Natural killer cell treated with Interleukin-12 subunit alpha and Interleukin-12 subunit beta and Interleukin-15 and Interleukin-18, amount 100 ng/mL, for 72 hours (primary cell): ENCODE results near the gene AARS2. TPM values are rescaled to one million over a fixed set of nuclear protein-coding genes. Genes with fewer than 3 reads are reported as not detected.
"Not testable (repeated sequence)": the region's sequence is repeated elsewhere in the genome, so short reads cannot be mapped to it uniquely, and the experiment has no call there.

ENCODE experiments used
- ATAC-seq, 2 donors: fragments of 150-1000 bp; cut with Tn5 transposase in 1 of 2; sonication (Bioruptor Pico), chemical (Tn5 transposase) in 1 of 2; 2 replicates each; pipeline ENCODE4 v1.10.0; 2021
- DNase-seq: peaks from one replicate; pipeline ENCODE4 v3.0.0; 2022; ENCODE audit warnings: low spot score
- H3K27ac Mint-ChIP-seq, 2 donors: 1 replicate in 1 of 2; 2 replicates in 1 of 2; pipeline ENCODE4 v1.8.0; 2022; ENCODE audit warnings: mixed read lengths in 2 of 2, mild to moderate bottlenecking in 1 of 2, moderate library complexity in 1 of 2
- H3K27me3 Mint-ChIP-seq, 2 donors: 1 replicate in 1 of 2; 2 replicates in 1 of 2; pipeline ENCODE4 v1.8.0; 2022; ENCODE audit warnings: mixed read lengths in 2 of 2
- H3K36me3 Mint-ChIP-seq: one replicate; pipeline ENCODE4 v1.8.0; 2022; ENCODE audit warnings: mixed read lengths
- H3K4me1 Mint-ChIP-seq, 2 donors: 1 replicate in 1 of 2; 2 replicates in 1 of 2; pipeline ENCODE4 v1.8.0; 2022; ENCODE audit warnings: low read depth in 2 of 2, mixed read lengths in 2 of 2, mild to moderate bottlenecking in 1 of 2
- H3K4me3 Mint-ChIP-seq: one replicate; pipeline ENCODE4 v1.8.0; 2022; ENCODE audit warnings: mixed read lengths
- H3K9me3 Mint-ChIP-seq: 2 replicates; pipeline ENCODE4 v1.8.0; 2022; ENCODE audit warnings: mixed read lengths
- total RNA-seq, 2 donors: library from RNA; stranded (reverse); gene quantifications; one replicate each; pipeline ENCODE4 v1.2.3, GENCODE V29; 2022

AARS2 gene
- total RNA-seq, 2 donors from 2014 or later, result 19.3 to 32.6 TPM

- Mint-ChIP-seq H3K4me1 (peaks cover 9 to 19% of the 10 kb centered on the region in 2 donors), H3K27ac (no peak overlapping the region), H3K4me3 (no peak overlapping the region), H3K27me3 (peaks cover 18 to 32% of the 10 kb centered on the region in 2 donors), H3K36me3 (no peaks in the 10 kb centered on the region), H3K9me3 (no peaks in the 10 kb centered on the region)
- DNase-seq (no peak), ATAC-seq (no peak)
Observed at GRCh38 chr6:44316481-44316880, 3.3 kb upstream of the AARS2 start.

DNA sequence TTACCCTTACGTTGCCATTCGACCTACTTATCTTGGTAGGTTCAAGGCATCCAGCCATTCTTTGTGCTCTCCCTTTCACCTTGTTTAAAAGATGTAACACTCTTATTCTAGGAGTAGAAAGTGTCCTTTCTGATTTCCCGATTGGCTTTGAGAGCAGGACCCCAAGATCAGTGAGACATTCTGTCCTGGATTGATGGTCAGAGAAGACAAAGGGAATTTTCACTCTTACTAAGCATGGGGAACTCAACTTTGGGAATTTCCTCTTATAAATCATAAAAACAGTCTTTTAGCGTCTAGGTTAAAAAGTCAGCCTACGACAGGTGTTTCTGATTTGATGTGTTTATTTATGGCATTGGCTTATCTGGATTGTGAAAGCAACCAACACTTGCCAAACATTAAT is 2.8 kb upstream of the AARS2 start:
- DNase-seq (no peak), ATAC-seq (no peak)
- H3K4me3 Mint-ChIP-seq, result no peak overlapping the region
- H3K36me3 Mint-ChIP-seq, result no peaks in the 10 kb centered on the region
- no peak overlapping the region for H3K27ac Mint-ChIP-seq
- H3K27me3 Mint-ChIP-seq, result peaks cover 18 to 29% of the 10 kb centered on the region in 2 donors
- no peaks in the 10 kb centered on the region for H3K9me3 Mint-ChIP-seq
- peaks cover 10 to 19% of the 10 kb centered on the region in 2 donors for H3K4me1 Mint-ChIP-seq

GRCh38 chr6:44315516-44315915 is 2.4 kb upstream of the AARS2 start:
- Mint-ChIP-seq H3K27me3 (peaks cover 18 to 25% of the 10 kb centered on the region in 2 donors), H3K4me3 (no peak overlapping the region), H3K27ac (no peak overlapping the region), H3K9me3 (no peaks in the 10 kb centered on the region), H3K36me3 (no peaks in the 10 kb centered on the region), H3K4me1 (peaks cover 10 to 19% of the 10 kb centered on the region in 2 donors)
- no peak for DNase-seq
- ATAC-seq, result no peak

DNA sequence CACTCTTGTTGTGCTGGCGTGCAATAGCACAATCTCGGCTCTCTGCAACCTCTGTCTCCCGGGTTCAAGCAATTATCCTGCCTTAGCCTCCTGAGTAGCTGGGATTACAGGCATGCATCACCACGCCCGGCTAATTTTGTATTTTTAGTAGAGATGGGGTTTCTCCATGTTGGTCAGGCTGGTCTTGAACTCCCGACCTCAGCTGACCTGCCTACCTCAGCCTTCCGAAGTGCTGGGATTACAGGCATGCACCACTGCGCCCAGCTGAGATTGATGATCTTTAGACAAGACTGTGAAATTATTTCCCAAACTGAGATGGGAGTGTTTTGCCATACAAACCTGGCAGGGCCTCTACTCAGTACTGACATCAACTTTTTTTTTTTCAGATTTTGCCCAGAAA is 1.5 kb upstream of the AARS2 start:
- H3K36me3 Mint-ChIP-seq, H3K9me3 Mint-ChIP-seq, DNase-seq, H3K27ac Mint-ChIP-seq, H3K4me3 Mint-ChIP-seq, ATAC-seq: not testable (repeated sequence)
- peaks cover 10 to 24% of the 10 kb centered on the region in 2 donors for H3K4me1 Mint-ChIP-seq
- peaks cover 16 to 18% of the 10 kb centered on the region in 2 donors for H3K27me3 Mint-ChIP-seq

GRCh38 chr6:44311767-44312166 is 1.4 kb downstream of the AARS2 start:
- Mint-ChIP-seq H3K9me3 (no peaks in the 10 kb centered on the region), H3K27me3 (no peaks in the 10 kb centered on the region), H3K4me1 (peaks cover 10 to 26% of the 10 kb centered on the region in 2 donors), H3K4me3 (peak overlapping the region; percentile 100), H3K27ac (peak overlapping the region; percentile 97 to 98), H3K36me3 (peaks cover 14% of the 10 kb centered on the region)
- ATAC-seq (no peak), DNase-seq (no peak)

- DNase-seq, result no peak
- Mint-ChIP-seq H3K27me3 (no peaks in the 10 kb centered on the region), H3K4me3 (peak overlapping the region; percentile 100), H3K9me3 (no peaks in the 10 kb centered on the region), H3K4me1 (peaks cover 10 to 26% of the 10 kb centered on the region in 2 donors), H3K27ac (no peak overlapping the region), H3K36me3 (peaks cover 14% of the 10 kb centered on the region)
- no peak for ATAC-seq
Observed at GRCh38 chr6:44311304-44311703, 1.8 kb downstream of the AARS2 start.

DNA sequence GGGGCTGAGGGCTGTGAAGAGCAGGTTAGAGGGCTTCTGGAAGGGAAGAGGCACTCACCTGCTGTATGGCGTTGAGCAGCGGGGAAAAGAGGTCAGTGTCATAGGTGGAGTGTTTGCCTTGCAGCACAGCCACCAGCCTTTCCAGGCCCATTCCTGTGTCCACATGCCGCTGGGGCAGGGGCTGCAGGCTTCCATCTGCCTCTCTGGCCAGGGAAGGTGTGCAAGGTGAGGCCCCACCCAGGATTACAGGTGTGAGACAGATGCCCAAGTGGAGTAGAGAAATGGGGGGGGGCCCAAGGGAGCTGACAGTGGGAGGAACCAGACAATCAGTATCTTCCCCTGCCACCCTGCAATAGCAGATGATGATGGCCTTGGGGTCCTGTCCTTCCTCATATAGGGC is 2.9 kb downstream of the AARS2 start:
- H3K27ac Mint-ChIP-seq, result no peak overlapping the region
- no peaks in the 10 kb centered on the region for H3K9me3 Mint-ChIP-seq
- ATAC-seq (no peak), DNase-seq (no peak)
- no peak overlapping the region for H3K4me3 Mint-ChIP-seq
- H3K36me3 Mint-ChIP-seq, result peaks cover 14% of the 10 kb centered on the region
- peaks cover 10 to 26% of the 10 kb centered on the region in 2 donors for H3K4me1 Mint-ChIP-seq
- no peaks in the 10 kb centered on the region for H3K27me3 Mint-ChIP-seq

DNA sequence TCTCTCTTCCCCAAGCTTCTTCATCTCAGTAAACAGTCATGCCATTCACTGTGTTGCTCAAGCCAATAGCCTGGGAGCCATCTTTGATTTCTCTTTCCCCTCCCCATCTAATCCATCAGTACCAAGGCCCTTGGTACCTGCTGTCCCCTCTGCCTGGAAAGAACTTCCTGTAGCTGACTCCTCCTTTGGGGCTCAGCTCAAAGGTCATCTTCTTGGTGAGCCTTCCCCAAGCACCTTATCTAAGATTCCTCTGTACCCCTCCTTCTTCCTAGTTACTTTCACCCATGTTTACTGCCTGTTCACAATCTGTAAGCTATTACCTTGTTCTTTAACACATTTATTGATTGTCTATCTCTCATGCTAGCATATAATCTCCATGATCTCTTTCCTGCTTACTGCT is 3.5 kb downstream of the AARS2 start:
- no peak overlapping the region for H3K4me3 Mint-ChIP-seq

GRCh38 chr6:44309092-44309491 is 4.1 kb downstream of the AARS2 start:
- Mint-ChIP-seq H3K9me3 (no peaks in the 10 kb centered on the region), H3K4me3 (no peak overlapping the region), H3K36me3 (peaks cover 14% of the 10 kb centered on the region), H3K4me1 (peaks cover 10 to 26% of the 10 kb centered on the region in 2 donors), H3K27me3 (no peaks in the 10 kb centered on the region), H3K27ac (no peak overlapping the region)
- DNase-seq (no peak), ATAC-seq (no peak)

More for the DNA sequence above, 3.5 kb downstream of the AARS2 start:
- peaks cover 14% of the 10 kb centered on the region for H3K36me3 Mint-ChIP-seq
- H3K27ac Mint-ChIP-seq, result no peak overlapping the region
- no peak for ATAC-seq
- H3K9me3 Mint-ChIP-seq, result no peaks in the 10 kb centered on the region
- no peaks in the 10 kb centered on the region for H3K27me3 Mint-ChIP-seq
- H3K4me1 Mint-ChIP-seq, result peaks cover 10 to 26% of the 10 kb centered on the region in 2 donors
- DNase-seq, result no peak

- DNase-seq (no peak), ATAC-seq (no peak)
- peaks cover 8 to 14% of the 10 kb centered on the region in 2 donors for H3K4me1 Mint-ChIP-seq
- no peaks in the 10 kb centered on the region for H3K27me3 Mint-ChIP-seq
- no peak overlapping the region for H3K4me3 Mint-ChIP-seq
- no peak overlapping the region for H3K27ac Mint-ChIP-seq
- no peaks in the 10 kb centered on the region for H3K9me3 Mint-ChIP-seq
- peaks cover 14% of the 10 kb centered on the region for H3K36me3 Mint-ChIP-seq
Observed at GRCh38 chr6:44307217-44307616, 5.9 kb downstream of the AARS2 start.

DNA sequence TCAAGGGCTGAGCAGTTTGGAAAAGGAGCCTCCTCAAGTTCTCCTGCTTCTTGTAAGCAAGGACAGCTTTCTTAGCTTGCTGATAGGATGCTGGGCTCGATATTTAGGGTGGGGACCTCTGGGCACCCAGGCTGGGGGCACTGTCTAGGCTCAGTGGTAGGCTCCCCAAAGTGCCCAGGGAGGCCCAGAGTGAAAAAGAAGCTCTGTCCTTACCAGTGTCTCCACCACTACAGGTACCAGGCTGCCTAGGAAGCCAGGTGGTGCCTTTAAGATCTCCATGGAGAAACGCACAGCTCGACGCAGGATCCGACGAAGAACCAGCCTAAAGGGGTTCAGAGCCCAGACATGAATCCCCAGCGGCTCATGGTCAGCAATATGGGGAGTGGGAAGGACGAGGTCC is 6.4 kb downstream of the AARS2 start:
- peaks cover 3 to 9% of the 10 kb centered on the region in 2 donors for H3K4me1 Mint-ChIP-seq
- no peaks in the 10 kb centered on the region for H3K27me3 Mint-ChIP-seq
- H3K27ac Mint-ChIP-seq, result no peak overlapping the region
- no peak for ATAC-seq
- peaks cover 14% of the 10 kb centered on the region for H3K36me3 Mint-ChIP-seq
- no peak for DNase-seq
- no peak overlapping the region for H3K4me3 Mint-ChIP-seq
- no peaks in the 10 kb centered on the region for H3K9me3 Mint-ChIP-seq

DNA sequence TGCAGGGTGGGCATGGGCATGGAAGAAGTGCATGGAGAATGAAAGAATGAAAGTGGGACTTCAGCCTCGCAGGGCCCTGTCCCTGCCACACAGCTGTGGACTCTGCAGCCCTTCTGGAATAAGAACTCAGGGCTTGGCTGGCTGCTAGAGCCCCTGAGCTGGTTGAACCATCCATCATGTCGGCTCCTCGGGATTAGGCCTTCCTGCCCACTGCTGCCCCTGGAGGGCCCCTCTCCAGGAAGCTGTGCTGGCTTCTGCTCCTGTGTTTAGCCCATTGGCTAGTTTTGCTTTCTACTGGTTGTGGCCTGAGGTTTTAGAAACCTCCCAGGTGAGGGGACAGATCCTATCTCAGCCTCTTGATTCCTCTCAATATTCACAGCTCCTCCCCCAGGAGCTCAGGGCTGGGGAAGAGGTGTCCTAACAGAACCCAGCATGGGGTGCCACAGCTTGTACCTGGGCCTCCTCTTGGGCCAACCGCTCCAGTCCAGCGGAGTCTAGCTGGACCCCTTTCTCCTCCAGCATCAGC is 7.9 kb downstream of the AARS2 start:
- ATAC-seq (no peak), DNase-seq (no peak)
- Mint-ChIP-seq H3K9me3 (no peaks in the 10 kb centered on the region), H3K36me3 (peaks cover 14% of the 10 kb centered on the region), H3K4me3 (no peak overlapping the region), H3K4me1 (peaks cover 0 to 7% of the 10 kb centered on the region in 2 donors), H3K27ac (no peak overlapping the region), H3K27me3 (no peaks in the 10 kb centered on the region)

DNA sequence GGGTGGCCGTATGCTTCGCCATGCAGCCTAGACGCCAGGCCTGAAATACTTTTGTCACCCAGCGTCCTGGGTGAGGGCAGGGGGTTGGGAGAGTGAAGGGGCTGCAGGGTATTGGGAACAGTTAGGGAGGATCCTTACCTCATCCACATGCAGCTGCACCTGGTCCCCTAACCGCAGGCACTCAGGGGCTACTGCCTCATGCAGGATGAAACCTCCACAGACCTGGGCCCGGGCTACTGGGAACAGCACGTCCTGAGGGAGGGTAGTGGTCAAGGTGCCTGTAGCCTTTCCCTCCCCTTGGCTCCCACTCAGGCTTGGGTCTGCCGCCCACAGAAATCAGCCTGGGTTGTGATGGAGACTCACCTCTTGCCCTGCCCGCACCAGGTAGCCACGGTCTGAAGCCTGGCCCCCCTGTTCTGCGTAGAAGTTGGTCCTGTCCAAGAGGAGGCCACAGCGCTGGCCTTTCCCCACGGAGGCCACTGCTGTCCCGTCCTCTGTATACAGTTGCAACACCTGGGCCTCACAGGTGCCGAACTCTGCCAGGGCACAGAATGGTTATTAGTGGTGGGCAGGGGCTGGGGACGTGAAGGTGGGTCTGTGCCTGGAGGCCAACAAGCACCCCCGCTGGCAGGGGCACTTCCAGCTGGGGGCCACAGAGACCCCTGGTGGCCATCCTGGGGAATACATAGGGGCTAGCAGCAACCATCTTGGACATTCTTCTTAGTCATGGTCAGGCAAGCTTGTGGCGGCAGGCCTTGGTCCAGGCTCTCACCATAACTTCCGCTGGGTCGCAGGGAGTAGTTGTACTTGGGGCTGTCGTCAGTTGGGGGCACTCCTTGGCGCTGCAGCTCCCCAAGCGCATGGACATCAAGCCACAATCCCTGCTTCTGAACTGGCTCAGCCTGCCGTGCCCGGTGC is 8.6 kb downstream of the AARS2 start:
- no peak overlapping the region for H3K27ac Mint-ChIP-seq
- H3K4me1 Mint-ChIP-seq, result peaks cover 0 to under 1% of the 10 kb centered on the region in 2 donors
- H3K9me3 Mint-ChIP-seq, result no peaks in the 10 kb centered on the region
- DNase-seq (no peak), ATAC-seq (peak; percentile 50 to 61)
- H3K27me3 Mint-ChIP-seq, result no peaks in the 10 kb centered on the region
- H3K36me3 Mint-ChIP-seq, result peaks cover 6% of the 10 kb centered on the region
- H3K4me3 Mint-ChIP-seq, result no peak overlapping the region

GRCh38 chr6:44303842-44304241 is 9.3 kb downstream of the AARS2 start:
- Mint-ChIP-seq H3K4me3 (no peak overlapping the region), H3K27ac (no peak overlapping the region), H3K27me3 (peaks cover 0 to 3% of the 10 kb centered on the region in 2 donors), H3K9me3 (no peaks in the 10 kb centered on the region), H3K36me3 (peaks cover 5% of the 10 kb centered on the region), H3K4me1 (no peaks in the 10 kb centered on the region)
- no peak for ATAC-seq
- DNase-seq, result no peak
